ENCODE data around the gene SRD5A3. TPM values are rescaled to one million over a fixed set of nuclear protein-coding genes. Genes with fewer than 3 reads are reported as not detected.
"Not testable (repeated sequence)": the region's sequence is repeated elsewhere in the genome, so short reads cannot be mapped to it uniquely, and the experiment has no call there.

Gene SRD5A3
- total RNA-seq, 1 donor from 2014 or later = 39.5 TPM

DNA sequence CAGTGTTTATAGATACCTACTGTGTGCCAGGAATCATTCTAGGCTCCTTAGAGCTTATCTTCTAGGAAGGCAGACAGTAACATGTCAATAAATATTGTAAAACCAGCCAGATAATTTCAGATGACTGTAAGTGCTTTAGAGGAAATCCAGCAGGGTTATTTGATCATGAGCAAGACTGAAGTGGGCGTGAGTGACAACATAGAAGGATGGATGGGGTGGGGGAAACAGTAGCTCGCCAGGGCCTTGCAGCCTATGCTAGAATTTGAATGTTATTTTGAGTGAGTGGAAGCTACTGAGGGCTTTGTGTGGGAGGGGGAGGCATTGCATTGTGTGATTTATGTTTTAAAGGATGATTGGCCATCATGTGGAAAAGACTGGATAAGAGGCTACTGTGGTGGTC is 6.7 kb downstream of the SRD5A3 start:
- Mint-ChIP-seq H3K4me3 (ENCODE audit: unreplicated experiment) (no peak overlapping the region), H3K27me3 (ENCODE audit: low read depth, unreplicated experiment) (no peaks in the 10 kb centered on the region), H3K36me3 (ENCODE audit: low read depth, unreplicated experiment) (peaks cover 23% of the 10 kb centered on the region), H3K4me1 (ENCODE audit: low read depth, unreplicated experiment) (peaks cover 15% of the 10 kb centered on the region), H3K27ac (ENCODE audit: unreplicated experiment) (no peak overlapping the region), H3K9me3 (ENCODE audit: unreplicated experiment) (no peaks in the 10 kb centered on the region)
- Histone ChIP-seq H3K36me3 (ENCODE audit: insufficient read depth, low read length) (no peaks in the 10 kb centered on the region), H2AFZ (ENCODE audit: low read depth, low read length) (no peak overlapping the region), H3K4me1 (ENCODE audit: insufficient read depth, low read length) (peaks cover 15% of the 10 kb centered on the region), H3K4me3 (ENCODE audit: insufficient read depth, low read depth, low read length) (no peak overlapping the region), H3K27me3 (ENCODE audit: insufficient read depth, low read length) (no peaks in the 10 kb centered on the region), H3K27ac (ENCODE audit: low read depth, low read length) (no peak overlapping the region), H3K9ac (ENCODE audit: low read length) (no peak overlapping the region), H3K9me3 (ENCODE audit: insufficient read depth, low read depth, low read length) (no peaks in the 10 kb centered on the region), H3K4me2 (ENCODE audit: low read length) (no peak overlapping the region), H4K20me1 (ENCODE audit: insufficient read depth, low read length) (no peaks in the 10 kb centered on the region), H3K79me2 (ENCODE audit: insufficient read depth, low read length) (no peaks in the 10 kb centered on the region)
- FAIRE-seq = no peak
- no peak for DNase-seq (ENCODE audit: low read depth)
- no peak for TF ChIP-seq EZH2 (IDR thresholded peaks at IDR 0.05; ENCODE audit: insufficient read depth, low read length)
- TF ChIP-seq, protein P1, sequence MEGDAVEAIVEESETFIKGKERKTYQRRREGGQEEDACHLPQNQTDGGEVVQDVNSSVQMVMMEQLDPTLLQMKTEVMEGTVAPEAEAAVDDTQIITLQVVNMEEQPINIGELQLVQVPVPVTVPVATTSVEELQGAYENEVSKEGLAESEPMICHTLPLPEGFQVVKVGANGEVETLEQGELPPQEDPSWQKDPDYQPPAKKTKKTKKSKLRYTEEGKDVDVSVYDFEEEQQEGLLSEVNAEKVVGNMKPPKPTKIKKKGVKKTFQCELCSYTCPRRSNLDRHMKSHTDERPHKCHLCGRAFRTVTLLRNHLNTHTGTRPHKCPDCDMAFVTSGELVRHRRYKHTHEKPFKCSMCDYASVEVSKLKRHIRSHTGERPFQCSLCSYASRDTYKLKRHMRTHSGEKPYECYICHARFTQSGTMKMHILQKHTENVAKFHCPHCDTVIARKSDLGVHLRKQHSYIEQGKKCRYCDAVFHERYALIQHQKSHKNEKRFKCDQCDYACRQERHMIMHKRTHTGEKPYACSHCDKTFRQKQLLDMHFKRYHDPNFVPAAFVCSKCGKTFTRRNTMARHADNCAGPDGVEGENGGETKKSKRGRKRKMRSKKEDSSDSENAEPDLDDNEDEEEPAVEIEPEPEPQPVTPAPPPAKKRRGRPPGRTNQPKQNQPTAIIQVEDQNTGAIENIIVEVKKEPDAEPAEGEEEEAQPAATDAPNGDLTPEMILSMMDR (IDR thresholded peaks at IDR 0.05; ENCODE audit: insufficient read depth, low read depth, low read length) = no peak

DNA sequence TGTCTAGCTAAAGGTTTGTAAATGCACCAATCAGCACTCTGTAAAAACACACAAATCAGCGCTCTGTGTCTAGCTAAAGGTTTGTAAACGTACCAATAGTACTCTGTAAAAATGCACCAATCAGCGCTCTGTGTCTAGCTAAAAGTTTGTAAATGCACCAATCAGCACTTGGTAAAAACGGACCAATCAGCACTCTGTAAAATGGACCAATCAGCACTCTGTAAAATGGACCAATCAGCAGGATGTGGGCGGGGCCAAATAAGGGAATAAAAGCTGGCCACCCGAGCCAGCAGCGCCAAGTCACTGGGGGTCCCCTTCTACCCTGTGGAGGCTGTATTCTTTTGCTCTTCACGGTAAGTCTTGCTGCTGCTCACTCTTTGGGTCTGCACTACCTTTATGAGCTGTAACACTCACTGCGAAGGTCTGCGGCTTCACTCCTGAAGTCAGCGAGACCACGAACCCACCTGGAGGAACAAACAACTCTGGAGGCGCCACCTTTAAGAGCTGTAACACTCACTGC is 7.2 kb downstream of the SRD5A3 start:
- H3K4me3 Mint-ChIP-seq (ENCODE audit: unreplicated experiment); H3K27me3 ChIP-seq (ENCODE audit: insufficient read depth, low read length); H3K9me3 ChIP-seq (ENCODE audit: insufficient read depth, low read depth, low read length); H3K27ac Mint-ChIP-seq (ENCODE audit: unreplicated experiment); H3K36me3 ChIP-seq (ENCODE audit: insufficient read depth, low read length); H3K79me2 ChIP-seq (ENCODE audit: insufficient read depth, low read length); H4K20me1 ChIP-seq (ENCODE audit: insufficient read depth, low read length); FAIRE-seq; H3K27ac ChIP-seq (ENCODE audit: low read depth, low read length); H3K4me2 ChIP-seq (ENCODE audit: low read length); H3K9me3 Mint-ChIP-seq (ENCODE audit: unreplicated experiment); DNase-seq (ENCODE audit: low read depth); H3K27me3 Mint-ChIP-seq (ENCODE audit: low read depth, unreplicated experiment); H3K4me3 ChIP-seq (ENCODE audit: insufficient read depth, low read depth, low read length); H2AFZ ChIP-seq (ENCODE audit: low read depth, low read length); H3K9ac ChIP-seq (ENCODE audit: low read length): not testable (repeated sequence)
- peaks cover 19% of the 10 kb centered on the region for H3K4me1 ChIP-seq (ENCODE audit: insufficient read depth, low read length)
- peaks cover 23% of the 10 kb centered on the region for H3K36me3 Mint-ChIP-seq (ENCODE audit: low read depth, unreplicated experiment)
- peaks cover 11% of the 10 kb centered on the region for H3K4me1 Mint-ChIP-seq (ENCODE audit: low read depth, unreplicated experiment)

DNA sequence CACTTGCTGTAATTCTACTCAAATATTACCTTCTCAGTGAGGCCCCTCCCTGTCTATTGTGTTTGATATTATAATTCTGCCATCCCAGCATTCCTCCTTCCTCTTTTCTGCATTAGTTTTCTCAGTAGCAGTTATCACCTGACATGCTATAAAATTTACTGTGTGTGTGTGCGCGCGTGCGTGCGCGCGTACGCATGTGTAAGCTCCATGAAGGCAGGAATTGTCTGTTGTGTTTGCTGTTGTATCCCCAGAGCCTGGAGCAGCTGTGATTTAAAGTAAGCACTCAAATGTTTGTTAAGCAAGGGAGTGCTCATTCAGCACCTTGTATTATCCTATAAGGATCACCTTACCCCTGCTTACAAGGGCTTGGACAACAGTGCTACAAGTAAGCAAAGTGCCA is 8.6 kb downstream of the SRD5A3 start:
- H3K9me3 ChIP-seq (ENCODE audit: insufficient read depth, low read depth, low read length) = no peaks in the 10 kb centered on the region
- Mint-ChIP-seq H3K27me3 (ENCODE audit: low read depth, unreplicated experiment) (no peaks in the 10 kb centered on the region), H3K4me3 (ENCODE audit: unreplicated experiment) (no peak overlapping the region), H3K9me3 (ENCODE audit: unreplicated experiment) (no peaks in the 10 kb centered on the region), H3K4me1 (ENCODE audit: low read depth, unreplicated experiment) (peaks cover 11% of the 10 kb centered on the region), H3K36me3 (ENCODE audit: low read depth, unreplicated experiment) (peaks cover 23% of the 10 kb centered on the region), H3K27ac (ENCODE audit: unreplicated experiment) (peak overlapping the region; percentile 20)
- DNase-seq (ENCODE audit: low read depth) (no peak), FAIRE-seq (no peak)
- H3K79me2 ChIP-seq (ENCODE audit: insufficient read depth, low read length) = no peaks in the 10 kb centered on the region
- no peak overlapping the region for H3K27ac ChIP-seq (ENCODE audit: low read depth, low read length)
- H2AFZ ChIP-seq (ENCODE audit: low read depth, low read length) = no peak overlapping the region
- H3K4me3 ChIP-seq (ENCODE audit: insufficient read depth, low read depth, low read length) = no peak overlapping the region
- no peaks in the 10 kb centered on the region for H4K20me1 ChIP-seq (ENCODE audit: insufficient read depth, low read length)
- H3K4me1 ChIP-seq (ENCODE audit: insufficient read depth, low read length) = peaks cover 25% of the 10 kb centered on the region
- H3K36me3 ChIP-seq (ENCODE audit: insufficient read depth, low read length) = no peaks in the 10 kb centered on the region
- no peak overlapping the region for H3K9ac ChIP-seq (ENCODE audit: low read length)
- no peak overlapping the region for H3K4me2 ChIP-seq (ENCODE audit: low read length)
- H3K27me3 ChIP-seq (ENCODE audit: insufficient read depth, low read length) = no peaks in the 10 kb centered on the region
- no peak for TF ChIP-seq EZH2 (IDR thresholded peaks at IDR 0.05; ENCODE audit: insufficient read depth, low read length)
- TF ChIP-seq, protein P1 (IDR thresholded peaks at IDR 0.05; ENCODE audit: insufficient read depth, low read depth, low read length) = no peak
